ENCODE results near the gene MRGPRG.

DNA sequence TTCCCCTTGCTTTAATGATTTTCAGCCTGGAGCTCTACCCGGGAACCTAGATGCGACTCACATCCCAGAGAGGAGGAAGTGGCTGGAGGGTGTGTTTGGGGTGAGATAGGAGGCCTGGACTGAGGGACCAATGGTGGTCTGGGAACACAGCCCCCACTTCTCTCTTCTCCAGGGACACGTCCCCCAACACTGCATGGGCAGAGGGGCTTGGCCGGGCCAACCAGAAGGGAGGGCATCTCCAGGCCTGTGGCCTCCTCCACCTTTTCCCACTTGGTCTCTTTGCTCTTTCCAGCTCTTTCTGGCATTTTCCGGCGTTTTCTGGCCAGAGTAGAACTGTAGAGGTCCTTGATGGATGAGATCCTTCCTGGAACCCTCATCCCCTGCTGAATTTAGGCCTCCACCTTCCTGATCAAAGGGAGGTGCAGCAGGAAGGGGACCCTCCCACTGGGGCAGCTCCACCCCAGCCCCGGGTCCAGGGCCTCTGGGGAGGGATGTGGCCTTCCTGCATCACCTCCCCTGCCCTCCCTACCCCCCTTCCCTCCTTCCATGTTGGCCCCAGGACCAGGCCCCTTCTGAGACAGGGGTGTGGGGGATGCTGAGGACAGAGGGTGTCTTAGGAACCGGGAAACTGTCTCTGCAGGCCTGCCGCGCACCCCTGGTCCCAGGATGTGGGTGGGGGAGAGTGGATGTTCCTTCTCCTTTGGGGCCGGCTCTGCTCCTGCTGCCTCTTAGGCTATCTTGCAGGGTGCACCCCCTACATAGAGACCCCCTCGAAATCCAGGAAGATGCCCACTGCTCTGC is 24.4 kb downstream of the MRGPRG start:
- TF ChIP-seq, protein P1, sequence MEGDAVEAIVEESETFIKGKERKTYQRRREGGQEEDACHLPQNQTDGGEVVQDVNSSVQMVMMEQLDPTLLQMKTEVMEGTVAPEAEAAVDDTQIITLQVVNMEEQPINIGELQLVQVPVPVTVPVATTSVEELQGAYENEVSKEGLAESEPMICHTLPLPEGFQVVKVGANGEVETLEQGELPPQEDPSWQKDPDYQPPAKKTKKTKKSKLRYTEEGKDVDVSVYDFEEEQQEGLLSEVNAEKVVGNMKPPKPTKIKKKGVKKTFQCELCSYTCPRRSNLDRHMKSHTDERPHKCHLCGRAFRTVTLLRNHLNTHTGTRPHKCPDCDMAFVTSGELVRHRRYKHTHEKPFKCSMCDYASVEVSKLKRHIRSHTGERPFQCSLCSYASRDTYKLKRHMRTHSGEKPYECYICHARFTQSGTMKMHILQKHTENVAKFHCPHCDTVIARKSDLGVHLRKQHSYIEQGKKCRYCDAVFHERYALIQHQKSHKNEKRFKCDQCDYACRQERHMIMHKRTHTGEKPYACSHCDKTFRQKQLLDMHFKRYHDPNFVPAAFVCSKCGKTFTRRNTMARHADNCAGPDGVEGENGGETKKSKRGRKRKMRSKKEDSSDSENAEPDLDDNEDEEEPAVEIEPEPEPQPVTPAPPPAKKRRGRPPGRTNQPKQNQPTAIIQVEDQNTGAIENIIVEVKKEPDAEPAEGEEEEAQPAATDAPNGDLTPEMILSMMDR (IDR thresholded peaks at IDR 0.05), result no peak
- no peak for TF ChIP-seq JUN (CRISPR knock-in tag; IDR thresholded peaks at IDR 0.05)
- no peak for TF ChIP-seq TP53 (CRISPR knock-in tag; IDR thresholded peaks at IDR 0.05)
- TF ChIP-seq TEAD4 (CRISPR knock-in tag; IDR thresholded peaks at IDR 0.05), result no peak
- TF ChIP-seq, protein P2, sequence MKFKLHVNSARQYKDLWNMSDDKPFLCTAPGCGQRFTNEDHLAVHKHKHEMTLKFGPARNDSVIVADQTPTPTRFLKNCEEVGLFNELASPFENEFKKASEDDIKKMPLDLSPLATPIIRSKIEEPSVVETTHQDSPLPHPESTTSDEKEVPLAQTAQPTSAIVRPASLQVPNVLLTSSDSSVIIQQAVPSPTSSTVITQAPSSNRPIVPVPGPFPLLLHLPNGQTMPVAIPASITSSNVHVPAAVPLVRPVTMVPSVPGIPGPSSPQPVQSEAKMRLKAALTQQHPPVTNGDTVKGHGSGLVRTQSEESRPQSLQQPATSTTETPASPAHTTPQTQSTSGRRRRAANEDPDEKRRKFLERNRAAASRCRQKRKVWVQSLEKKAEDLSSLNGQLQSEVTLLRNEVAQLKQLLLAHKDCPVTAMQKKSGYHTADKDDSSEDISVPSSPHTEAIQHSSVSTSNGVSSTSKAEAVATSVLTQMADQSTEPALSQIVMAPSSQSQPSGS (CRISPR knock-in tag; IDR thresholded peaks at IDR 0.05; ENCODE audit: borderline replicate concordance, low read depth), result no peak
- TF ChIP-seq NR2C2 (CRISPR knock-in tag; IDR thresholded peaks at IDR 0.05), result no peak
- TF ChIP-seq, protein P3, sequence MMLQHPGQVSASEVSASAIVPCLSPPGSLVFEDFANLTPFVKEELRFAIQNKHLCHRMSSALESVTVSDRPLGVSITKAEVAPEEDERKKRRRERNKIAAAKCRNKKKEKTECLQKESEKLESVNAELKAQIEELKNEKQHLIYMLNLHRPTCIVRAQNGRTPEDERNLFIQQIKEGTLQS (CRISPR knock-in tag; conservative IDR thresholded peaks at IDR 0.05), result no peak
- TF ChIP-seq, protein P4, sequence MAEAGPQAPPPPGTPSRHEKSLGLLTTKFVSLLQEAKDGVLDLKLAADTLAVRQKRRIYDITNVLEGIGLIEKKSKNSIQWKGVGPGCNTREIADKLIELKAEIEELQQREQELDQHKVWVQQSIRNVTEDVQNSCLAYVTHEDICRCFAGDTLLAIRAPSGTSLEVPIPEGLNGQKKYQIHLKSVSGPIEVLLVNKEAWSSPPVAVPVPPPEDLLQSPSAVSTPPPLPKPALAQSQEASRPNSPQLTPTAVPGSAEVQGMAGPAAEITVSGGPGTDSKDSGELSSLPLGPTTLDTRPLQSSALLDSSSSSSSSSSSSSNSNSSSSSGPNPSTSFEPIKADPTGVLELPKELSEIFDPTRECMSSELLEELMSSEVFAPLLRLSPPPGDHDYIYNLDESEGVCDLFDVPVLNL (CRISPR knock-in tag; IDR thresholded peaks at IDR 0.05; ENCODE audit: borderline replicate concordance, low read depth), result no peak
- TF ChIP-seq FOXJ3 (CRISPR knock-in tag; IDR thresholded peaks at IDR 0.05; ENCODE audit: borderline replicate concordance), result no peak
- TF ChIP-seq, protein P5, sequence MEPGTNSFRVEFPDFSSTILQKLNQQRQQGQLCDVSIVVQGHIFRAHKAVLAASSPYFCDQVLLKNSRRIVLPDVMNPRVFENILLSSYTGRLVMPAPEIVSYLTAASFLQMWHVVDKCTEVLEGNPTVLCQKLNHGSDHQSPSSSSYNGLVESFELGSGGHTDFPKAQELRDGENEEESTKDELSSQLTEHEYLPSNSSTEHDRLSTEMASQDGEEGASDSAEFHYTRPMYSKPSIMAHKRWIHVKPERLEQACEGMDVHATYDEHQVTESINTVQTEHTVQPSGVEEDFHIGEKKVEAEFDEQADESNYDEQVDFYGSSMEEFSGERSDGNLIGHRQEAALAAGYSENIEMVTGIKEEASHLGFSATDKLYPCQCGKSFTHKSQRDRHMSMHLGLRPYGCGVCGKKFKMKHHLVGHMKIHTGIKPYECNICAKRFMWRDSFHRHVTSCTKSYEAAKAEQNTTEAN (CRISPR knock-in tag; IDR thresholded peaks at IDR 0.05), result no peak
- no peak for TF ChIP-seq ZBTB21 (CRISPR knock-in tag; IDR thresholded peaks at IDR 0.05; ENCODE audit: borderline replicate concordance)
- no peak for TF ChIP-seq GABPB1 (CRISPR knock-in tag; IDR thresholded peaks at IDR 0.05)
